ENCODE measurements around the gene NOD2.

DNA sequence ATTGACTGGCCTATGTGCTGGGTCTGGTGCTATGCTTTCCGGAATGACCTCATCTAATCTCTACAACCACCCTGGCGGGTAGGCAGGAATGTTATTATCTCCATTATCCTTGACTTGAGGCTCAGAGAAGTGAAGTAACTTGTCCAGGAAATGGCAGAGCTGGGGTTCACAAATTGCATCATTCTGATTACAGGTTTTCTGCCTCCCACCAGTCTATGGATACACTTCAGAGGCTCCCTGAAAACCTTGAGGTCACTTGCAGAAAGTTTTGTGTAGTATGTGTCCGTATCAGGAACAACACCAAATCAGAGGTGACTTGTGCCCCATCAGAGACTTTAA, 19.1 kb downstream of the NOD2 start:
- TF ChIP-seq, protein P1, sequence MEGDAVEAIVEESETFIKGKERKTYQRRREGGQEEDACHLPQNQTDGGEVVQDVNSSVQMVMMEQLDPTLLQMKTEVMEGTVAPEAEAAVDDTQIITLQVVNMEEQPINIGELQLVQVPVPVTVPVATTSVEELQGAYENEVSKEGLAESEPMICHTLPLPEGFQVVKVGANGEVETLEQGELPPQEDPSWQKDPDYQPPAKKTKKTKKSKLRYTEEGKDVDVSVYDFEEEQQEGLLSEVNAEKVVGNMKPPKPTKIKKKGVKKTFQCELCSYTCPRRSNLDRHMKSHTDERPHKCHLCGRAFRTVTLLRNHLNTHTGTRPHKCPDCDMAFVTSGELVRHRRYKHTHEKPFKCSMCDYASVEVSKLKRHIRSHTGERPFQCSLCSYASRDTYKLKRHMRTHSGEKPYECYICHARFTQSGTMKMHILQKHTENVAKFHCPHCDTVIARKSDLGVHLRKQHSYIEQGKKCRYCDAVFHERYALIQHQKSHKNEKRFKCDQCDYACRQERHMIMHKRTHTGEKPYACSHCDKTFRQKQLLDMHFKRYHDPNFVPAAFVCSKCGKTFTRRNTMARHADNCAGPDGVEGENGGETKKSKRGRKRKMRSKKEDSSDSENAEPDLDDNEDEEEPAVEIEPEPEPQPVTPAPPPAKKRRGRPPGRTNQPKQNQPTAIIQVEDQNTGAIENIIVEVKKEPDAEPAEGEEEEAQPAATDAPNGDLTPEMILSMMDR (IDR thresholded peaks at IDR 0.05; ENCODE audit: low read depth, low read length, missing input control), result no peak
- TF ChIP-seq, protein P2, sequence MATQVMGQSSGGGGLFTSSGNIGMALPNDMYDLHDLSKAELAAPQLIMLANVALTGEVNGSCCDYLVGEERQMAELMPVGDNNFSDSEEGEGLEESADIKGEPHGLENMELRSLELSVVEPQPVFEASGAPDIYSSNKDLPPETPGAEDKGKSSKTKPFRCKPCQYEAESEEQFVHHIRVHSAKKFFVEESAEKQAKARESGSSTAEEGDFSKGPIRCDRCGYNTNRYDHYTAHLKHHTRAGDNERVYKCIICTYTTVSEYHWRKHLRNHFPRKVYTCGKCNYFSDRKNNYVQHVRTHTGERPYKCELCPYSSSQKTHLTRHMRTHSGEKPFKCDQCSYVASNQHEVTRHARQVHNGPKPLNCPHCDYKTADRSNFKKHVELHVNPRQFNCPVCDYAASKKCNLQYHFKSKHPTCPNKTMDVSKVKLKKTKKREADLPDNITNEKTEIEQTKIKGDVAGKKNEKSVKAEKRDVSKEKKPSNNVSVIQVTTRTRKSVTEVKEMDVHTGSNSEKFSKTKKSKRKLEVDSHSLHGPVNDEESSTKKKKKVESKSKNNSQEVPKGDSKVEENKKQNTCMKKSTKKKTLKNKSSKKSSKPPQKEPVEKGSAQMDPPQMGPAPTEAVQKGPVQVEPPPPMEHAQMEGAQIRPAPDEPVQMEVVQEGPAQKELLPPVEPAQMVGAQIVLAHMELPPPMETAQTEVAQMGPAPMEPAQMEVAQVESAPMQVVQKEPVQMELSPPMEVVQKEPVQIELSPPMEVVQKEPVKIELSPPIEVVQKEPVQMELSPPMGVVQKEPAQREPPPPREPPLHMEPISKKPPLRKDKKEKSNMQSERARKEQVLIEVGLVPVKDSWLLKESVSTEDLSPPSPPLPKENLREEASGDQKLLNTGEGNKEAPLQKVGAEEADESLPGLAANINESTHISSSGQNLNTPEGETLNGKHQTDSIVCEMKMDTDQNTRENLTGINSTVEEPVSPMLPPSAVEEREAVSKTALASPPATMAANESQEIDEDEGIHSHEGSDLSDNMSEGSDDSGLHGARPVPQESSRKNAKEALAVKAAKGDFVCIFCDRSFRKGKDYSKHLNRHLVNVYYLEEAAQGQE (IDR thresholded peaks at IDR 0.05), result no peak

Data from liver (tissue), 2 donors.